Loucy (cell line): ENCODE data around the gene IFITM5.
"Not testable (repeated sequence)": the region's sequence is repeated elsewhere in the genome, so short reads cannot be mapped to it uniquely, and the experiment has no call there.

ENCODE experiments used
- EZH2phosphoT487 ChIP-seq: fragments of 200-600 bp; IDR thresholded peaks from 2 replicates; pipeline ENCODE4 v1.6.1; 2018; ENCODE audit warnings: antibody characterized with exemption, mild to moderate bottlenecking, moderate library complexity, borderline replicate concordance
- TF ChIP-seq, protein P1 (sequence below): fragments of 200-600 bp; sonication (generic); conservative IDR thresholded peaks from 2 replicates; pipeline ENCODE4 v1.5.1; 2014; ENCODE audit warnings: mild to moderate bottlenecking, antibody characterized with exemption, low read length

GRCh38 chr11:319121-319887, 20.0 kb upstream of the IFITM5 start:
- TF ChIP-seq, protein P1, sequence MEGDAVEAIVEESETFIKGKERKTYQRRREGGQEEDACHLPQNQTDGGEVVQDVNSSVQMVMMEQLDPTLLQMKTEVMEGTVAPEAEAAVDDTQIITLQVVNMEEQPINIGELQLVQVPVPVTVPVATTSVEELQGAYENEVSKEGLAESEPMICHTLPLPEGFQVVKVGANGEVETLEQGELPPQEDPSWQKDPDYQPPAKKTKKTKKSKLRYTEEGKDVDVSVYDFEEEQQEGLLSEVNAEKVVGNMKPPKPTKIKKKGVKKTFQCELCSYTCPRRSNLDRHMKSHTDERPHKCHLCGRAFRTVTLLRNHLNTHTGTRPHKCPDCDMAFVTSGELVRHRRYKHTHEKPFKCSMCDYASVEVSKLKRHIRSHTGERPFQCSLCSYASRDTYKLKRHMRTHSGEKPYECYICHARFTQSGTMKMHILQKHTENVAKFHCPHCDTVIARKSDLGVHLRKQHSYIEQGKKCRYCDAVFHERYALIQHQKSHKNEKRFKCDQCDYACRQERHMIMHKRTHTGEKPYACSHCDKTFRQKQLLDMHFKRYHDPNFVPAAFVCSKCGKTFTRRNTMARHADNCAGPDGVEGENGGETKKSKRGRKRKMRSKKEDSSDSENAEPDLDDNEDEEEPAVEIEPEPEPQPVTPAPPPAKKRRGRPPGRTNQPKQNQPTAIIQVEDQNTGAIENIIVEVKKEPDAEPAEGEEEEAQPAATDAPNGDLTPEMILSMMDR: not testable (repeated sequence)
- not testable (repeated sequence) for TF ChIP-seq EZH2phosphoT487
